IMR-90 (cell line): ENCODE results near the gene LDLRAD4. TPM values are rescaled to one million over a fixed set of nuclear protein-coding genes. Genes with fewer than 3 reads are reported as not detected.

ENCODE experiments used
- ATAC-seq: fragments of 200-7000 bp; cut with Tn5 transposase; 2 replicates; pipeline ENCODE4 v1.9.1; 2020; ENCODE audit warnings: low read depth, mild to moderate bottlenecking, moderate library complexity
- BruUV-seq: library from RNA; stranded (reverse); fragments of 400-500 nt; replicated peaks from 2 replicates; lab custom pipeline; 2021; lab: Mats Ljungman, UMichigan
- CTCF ChIA-PET: fragments of 300-600 bp; formaldehyde crosslinking; extraction: SDS; loops from one replicate; lab custom pipeline; 2021; ENCODE audit warnings: antibody characterized with exemption; lab: Yijun Ruan, JAX
- POLR2A ChIA-PET: fragments of 300-600 bp; sonication (Branson Sonifier 250); formaldehyde crosslinking; loops from one replicate; lab custom pipeline; 2022; ENCODE audit warnings: antibody characterized with exemption; ENCODE audit not compliant: unreplicated experiment; lab: Charles Lee
- DNase-seq: peaks from one replicate; pipeline ENCODE4 v3.0.0; 2013
- H2AFZ ChIP-seq: replicated peaks from 2 replicates; pipeline ENCODE3; 2013; ENCODE audit warnings: low read length, mild to moderate bottlenecking; ENCODE audit not compliant: poor library complexity
- H2AK5ac ChIP-seq: 2 replicates; pipeline ENCODE4 v1.6.1; 2013; ENCODE audit warnings: low read depth, low read length, inconsistent platforms
- H2AK9ac ChIP-seq: replicated peaks from 2 replicates; pipeline ENCODE3; 2013; ENCODE audit warnings: mild to moderate bottlenecking, low read depth, low read length, moderate library complexity; ENCODE audit not compliant: poor library complexity
- H2BK120ac ChIP-seq: 2 replicates; pipeline ENCODE4 v1.6.1; 2013; ENCODE audit warnings: low read depth, low read length, inconsistent platforms
- H2BK15ac ChIP-seq: 3 replicates; pipeline ENCODE4 v1.6.1; 2013; ENCODE audit warnings: low read depth, low read length, inconsistent platforms
- H2BK20ac ChIP-seq: 2 replicates; pipeline ENCODE4 v1.6.1; 2013; ENCODE audit warnings: low read depth, mild to moderate bottlenecking, inconsistent platforms, low read length, moderate library complexity
- H2BK5ac ChIP-seq: 2 replicates; pipeline ENCODE4 v1.6.1; 2013; ENCODE audit warnings: mild to moderate bottlenecking, low read depth, low read length, inconsistent platforms; ENCODE audit not compliant: poor library complexity, severe bottlenecking
- H3K14ac ChIP-seq: replicated peaks from 2 replicates; pipeline ENCODE4 v1.6.1; 2013; ENCODE audit warnings: low read depth, low read length, inconsistent platforms
- H3K18ac ChIP-seq: 2 replicates; pipeline ENCODE4 v1.6.1; 2013; ENCODE audit warnings: low read depth, low read length, control low read depth
- H3K23ac ChIP-seq: 2 replicates; pipeline ENCODE4 v1.6.1; 2013; ENCODE audit warnings: low read depth, low read length, inconsistent platforms
- H3K27ac ChIP-seq: 2 replicates; pipeline ENCODE4 v1.5.1; 2013; ENCODE audit warnings: mild to moderate bottlenecking, control low read depth, low read length; ENCODE audit not compliant: insufficient read depth
- H3K27me3 ChIP-seq: 2 replicates; pipeline ENCODE4 v1.6.1; 2013; ENCODE audit warnings: low read length; ENCODE audit not compliant: control insufficient read depth, insufficient read depth
- H3K36me3 ChIP-seq: 2 replicates; pipeline ENCODE4 v1.6.1; 2013; ENCODE audit warnings: low read length, mixed read lengths; ENCODE audit not compliant: control insufficient read depth, insufficient read depth
- H3K4ac ChIP-seq: 2 replicates; pipeline ENCODE4 v1.6.1; 2013; ENCODE audit warnings: low read depth, low read length, inconsistent platforms
- H3K4me1 ChIP-seq: 2 replicates; pipeline ENCODE4 v1.6.1; 2013; ENCODE audit warnings: low read length, mixed read lengths; ENCODE audit not compliant: control insufficient read depth, insufficient read depth
- H3K4me2 ChIP-seq: 2 replicates; pipeline ENCODE4 v1.6.1; 2013; ENCODE audit warnings: low read depth, mild to moderate bottlenecking, control low read depth, low read length, moderate library complexity
- H3K4me3 ChIP-seq: 2 replicates; pipeline ENCODE4 v1.5.1; 2013; ENCODE audit warnings: low read depth, mild to moderate bottlenecking, control low read depth, low read length, moderate library complexity; ENCODE audit not compliant: insufficient read depth
- H3K56ac ChIP-seq: 2 replicates; pipeline ENCODE4 v1.6.1; 2013; ENCODE audit warnings: low read length, inconsistent platforms; ENCODE audit not compliant: insufficient read depth; ENCODE audit errors: extremely low read depth
- H3K79me1 ChIP-seq, 2 experiments: 2 replicates each; pipeline ENCODE4 v1.6.1; 2013; ENCODE audit warnings: low read length in 2 of 2, inconsistent platforms in 1 of 2, low read depth in 1 of 2
- H3K9ac ChIP-seq: 2 replicates; pipeline ENCODE4 v1.6.1; 2013; ENCODE audit warnings: low read depth, low read length, control low read depth
- H3K9me1 ChIP-seq: 2 replicates; pipeline ENCODE4 v1.6.1; 2013; ENCODE audit warnings: low read length, inconsistent platforms; ENCODE audit not compliant: insufficient read depth
- H3K9me3 ChIP-seq: 2 replicates; pipeline ENCODE4 v1.6.1; 2013; ENCODE audit warnings: low read length; ENCODE audit not compliant: control insufficient read depth, insufficient read depth
- H4K20me1 ChIP-seq: 2 replicates; pipeline ENCODE4 v1.6.1; 2013; ENCODE audit warnings: low read length, inconsistent platforms; ENCODE audit not compliant: insufficient read depth
- H4K5ac ChIP-seq: 2 replicates; pipeline ENCODE4 v1.6.1; 2013; ENCODE audit warnings: mild to moderate bottlenecking, low read depth, low read length, control low read depth
- H4K8ac ChIP-seq, 2 experiments: 2 replicates each; pipeline ENCODE4 v1.6.1; 2013; ENCODE audit warnings: low read depth in 2 of 2, low read length in 2 of 2, control low read depth in 1 of 2, inconsistent platforms in 1 of 2
- H4K91ac ChIP-seq: 2 replicates; pipeline ENCODE4 v1.6.1; 2013; ENCODE audit warnings: low read depth, low read length, inconsistent platforms; ENCODE audit not compliant: insufficient read depth
- CEBPB ChIP-seq: IDR thresholded peaks from 2 replicates; pipeline ENCODE4 v1.6.1; 2012; ENCODE audit warnings: low read depth, low read length, improper control_type of control experiment
- MAFK ChIP-seq: IDR thresholded peaks from 2 replicates; pipeline ENCODE4 v1.6.1; 2012; ENCODE audit warnings: low read depth, low read length, improper control_type of control experiment
- NFE2L2 ChIP-seq: fragments of 150-350 bp; IDR thresholded peaks from 2 replicates; pipeline ENCODE4 v1.6.1; 2016; ENCODE audit warnings: low read depth, mild to moderate bottlenecking, low read length
- RCOR1 ChIP-seq: IDR thresholded peaks from 2 replicates; pipeline ENCODE4 v1.6.1; 2012; ENCODE audit warnings: mild to moderate bottlenecking, low read length, improper control_type of control experiment; ENCODE audit not compliant: insufficient replicate concordance
- WGBS, 2 experiments: methylation state at CpG; one replicate each; pipeline versions ENCODE4 v1.1.5 to v1.1.7; 2013; ENCODE audit warnings: missing lambda C conversion rate in 2 of 2; ENCODE audit not compliant: insufficient read length in 1 of 2; ENCODE audit errors: extremely low coverage in 2 of 2; 5-methylcytosine and 5-hydroxymethylcytosine counted together
- dilution Hi-C: fragments of 300-500 bp; cut with HindIII; formaldehyde crosslinking; loops from one replicate; pipeline ENCODE4 v1.14.3; 2018; ENCODE audit warnings: low sequenced_read_pairs; ENCODE audit not compliant: unreplicated experiment
- in situ Hi-C: fragments of 300-500 bp; cut with MboI; formaldehyde crosslinking; loops from 3 replicates; pipeline ENCODE4 v1.14.3; 2019; ENCODE audit warnings: low sequenced_read_pairs, inconsistent platforms, mixed read lengths
- intact Hi-C: fragments of 100-400 bp; cut with micrococcal nuclease; formaldehyde crosslinking; loops from 2 replicates; pipeline ENCODE4 v1.10.0; 2022
- polyA plus RNA-seq, 3 experiments: library from polyadenylated mRNA; depleted of rRNA; stranded (reverse); fragments of >200 nt; gene quantifications; 2 replicates each; pipeline ENCODE4 v1.2.3, GENCODE V29; 2012; ENCODE audit warnings: low replicate concordance in 1 of 3
- total RNA-seq: library from RNA; depleted of rRNA; stranded (reverse); fragments of >200 nt; gene quantifications from 2 replicates; pipeline ENCODE4 v1.2.3, GENCODE V29; 2012

The LDLRAD4 gene
- total and polyA plus RNA-seq, 2 of the 4 experiments (the other 2 are of a cell fraction) = not detected

GRCh38 chr18:13194239-13194638 lies 24.3 kb upstream of the LDLRAD4 start:
- H2AK5ac ChIP-seq = no peak overlapping the region
- H3K14ac ChIP-seq = no peak overlapping the region
- H3K56ac ChIP-seq = no peak overlapping the region
- no peaks in the 10 kb centered on the region for H3K9me1 ChIP-seq
- no peak overlapping the region for H4K5ac ChIP-seq
- H4K20me1 ChIP-seq = no peaks in the 10 kb centered on the region
- no peak overlapping the region for H3K9ac ChIP-seq
- H2BK20ac ChIP-seq = no peak overlapping the region
- no peak overlapping the region for H3K23ac ChIP-seq
- 67% methylated on average over 1 of the region's 2 CpGs; no CpG with 5 or more reads in 1 of the 2 experiments for WGBS, 2 experiments
- no peaks in the 10 kb centered on the region for H3K4me1 ChIP-seq
- H3K4me2 ChIP-seq = no peak overlapping the region
- peaks cover 7% of the 10 kb centered on the region; the same call in 1 of the 2 replicates for H3K27me3 ChIP-seq
- no peaks in the 10 kb centered on the region for H3K36me3 ChIP-seq
- H2AK9ac ChIP-seq = no peak overlapping the region
- BruUV-seq = no TSS peak
- peaks cover 1% of the 10 kb centered on the region; the same call in 1 of the 2 replicates for H3K9me3 ChIP-seq
- dilution Hi-C loops = no loop called here
- no peak overlapping the region for H2BK5ac ChIP-seq
- no peak overlapping the region for H3K4ac ChIP-seq
- intact Hi-C loops = no loop called here
- H2BK120ac ChIP-seq = no peak overlapping the region
- in situ Hi-C loops = no loop called here
- H2AFZ ChIP-seq = no peak overlapping the region
- no peak overlapping the region for H4K8ac ChIP-seq
- no peak overlapping the region for H3K27ac ChIP-seq
- TF ChIP-seq MAFK (no peak), NFE2L2 (no peak), CEBPB (no peak), RCOR1 (no peak)
- DNase-seq (no peak), ATAC-seq (no peak)
- no peaks in the 10 kb centered on the region for H3K79me1 ChIP-seq
- CTCF ChIA-PET = no interaction called here
- no peak overlapping the region for H3K4me3 ChIP-seq
- H2BK15ac ChIP-seq = no peak overlapping the region
- H4K91ac ChIP-seq = no peak overlapping the region
- H3K18ac ChIP-seq = no peak overlapping the region
- POLR2A ChIA-PET = no interaction called here
